Uterus (tissue), 4 donors: ENCODE data around the gene PHACTR2. TPM values are rescaled to one million over a fixed set of nuclear protein-coding genes. Genes with fewer than 3 reads are reported as not detected.

Source experiments
- DNase-seq, 2 donors: peaks; one replicate each; pipeline ENCODE4 v3.0.0-alpha.2; 2019 to 2020
- H3K27ac ChIP-seq, 2 donors: fragments of 200-600 bp; sonication (generic); 1 replicate in 1 of 2; 2 replicates in 1 of 2; pipeline ENCODE4 v1.5.1; 2016 to 2018
- H3K27me3 ChIP-seq, 2 donors: fragments of 200-600 bp; sonication (generic); one replicate each; pipeline ENCODE4 v1.5.1; 2018 to 2019; ENCODE audit warnings: control low read depth in 1 of 2
- H3K36me3 ChIP-seq, 2 donors: fragments of 200-600 bp; sonication (generic); one replicate each; pipeline ENCODE4 v1.5.1; 2019; ENCODE audit warnings: control low read depth in 1 of 2
- H3K4me1 ChIP-seq, 2 donors: fragments of 200-600 bp; sonication (generic); one replicate each; pipeline ENCODE4 v1.5.1; 2018 to 2019; ENCODE audit warnings: control low read depth in 1 of 2
- H3K4me3 ChIP-seq, 2 donors: fragments of 200-600 bp; sonication (generic); 1 replicate in 1 of 2; 2 replicates in 1 of 2; pipeline ENCODE4 v1.5.1; 2018 to 2019; ENCODE audit warnings: mild to moderate bottlenecking in 1 of 2
- H3K9me3 ChIP-seq, 2 donors: fragments of 200-600 bp; sonication (generic); one replicate each; pipeline ENCODE4 v1.5.1; 2019; ENCODE audit warnings: control low read depth in 1 of 2
- CTCF ChIP-seq, 4 experiments: fragments of 200-600 bp in 2 of 4; fragments of 450-650 bp in 2 of 4; sonication (generic) in 2 of 4; IDR thresholded peaks; one replicate each; pipeline ENCODE4 v1.5.1; 2016 to 2019; ENCODE audit warnings: antibody characterized with exemption in 4 of 4, mild to moderate bottlenecking in 2 of 4, moderate library complexity in 1 of 4
- POLR2A ChIP-seq, 2 donors: fragments of 450-650 bp; IDR thresholded peaks; one replicate each; pipeline ENCODE4 v1.6.1; 2016; ENCODE audit warnings: antibody characterized with exemption in 2 of 2, mild to moderate bottlenecking in 1 of 2, moderate library complexity in 1 of 2
- intact Hi-C: fragments of 100-400 bp; cut with DNase I; formaldehyde crosslinking; loops from one replicate; pipeline ENCODE4 v1.15.1; 2023; ENCODE audit warnings: low total_unique reads
- total RNA-seq, 4 donors: library from RNA; depleted of rRNA in 3 of 4; stranded (reverse); fragments of >200 nt in 3 of 4; gene quantifications; one replicate each; pipeline versions ENCODE4 v1.1.0 to v1.2.4, GENCODE V29; 2014 to 2023
- donor health status: DM: yes; HTN: yes; CAD: no.

The PHACTR2 gene
- total RNA-seq, 4 donors from 2014 or later, result 78.2 to 145 (median 90.1) TPM

DNA sequence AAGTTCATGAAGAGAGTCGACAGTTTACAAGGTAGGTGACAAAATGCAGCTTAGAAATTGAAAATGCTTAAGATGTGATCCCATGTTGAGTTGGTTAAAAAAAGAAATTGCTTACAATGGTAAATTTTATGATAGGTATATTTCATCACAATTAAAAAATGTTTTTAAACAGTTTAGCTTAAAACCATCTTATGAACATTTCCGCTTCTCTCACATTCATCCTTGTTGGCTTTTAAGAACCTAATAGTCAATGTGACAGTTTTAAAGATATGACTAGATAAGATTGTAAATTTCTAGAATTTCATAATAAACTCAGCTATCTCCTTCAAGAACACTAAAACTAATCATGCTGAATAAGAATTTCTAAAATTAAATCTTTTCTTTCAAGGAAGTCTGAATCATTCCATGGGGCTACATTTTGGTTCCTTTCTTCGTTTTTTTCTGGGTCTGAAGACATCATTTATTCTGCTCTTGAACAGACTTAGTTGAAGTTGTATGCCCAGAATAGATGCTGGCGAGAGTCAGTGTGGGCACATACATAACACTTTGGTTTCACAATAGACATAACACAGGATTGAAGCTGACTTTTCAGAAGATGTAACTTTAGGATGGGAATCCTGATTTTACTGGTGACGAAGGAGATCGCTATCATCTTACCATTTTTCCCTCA lies 129.5 kb downstream of the PHACTR2 start:
- TF ChIP-seq CTCF (IDR thresholded peaks at IDR 0.05) (no peak), POLR2A (IDR thresholded peaks at IDR 0.05) (no peak)
- H3K9me3 ChIP-seq, result no peaks in the 10 kb centered on the region
- no peaks in the 10 kb centered on the region for H3K36me3 ChIP-seq
- H3K27ac ChIP-seq, result no peak overlapping the region
- DNase-seq, result no peak
- intact Hi-C loops, result no loop called here
- H3K4me1 ChIP-seq, result no peaks in the 10 kb centered on the region
- H3K27me3 ChIP-seq, result no peaks in the 10 kb centered on the region
- no peak overlapping the region for H3K4me3 ChIP-seq

- Histone ChIP-seq H3K36me3 (no peaks in the 10 kb centered on the region), H3K9me3 (no peaks in the 10 kb centered on the region), H3K27ac (no peak overlapping the region), H3K4me1 (no peaks in the 10 kb centered on the region), H3K4me3 (no peak overlapping the region), H3K27me3 (no peaks in the 10 kb centered on the region)
- intact Hi-C loops, result no loop called here
- DNase-seq, result no peak
- TF ChIP-seq CTCF (IDR thresholded peaks at IDR 0.05) (no peak), POLR2A (IDR thresholded peaks at IDR 0.05) (no peak)
Measured at GRCh38 chr6:143810745-143811144, 133.0 kb downstream of the PHACTR2 start.

DNA sequence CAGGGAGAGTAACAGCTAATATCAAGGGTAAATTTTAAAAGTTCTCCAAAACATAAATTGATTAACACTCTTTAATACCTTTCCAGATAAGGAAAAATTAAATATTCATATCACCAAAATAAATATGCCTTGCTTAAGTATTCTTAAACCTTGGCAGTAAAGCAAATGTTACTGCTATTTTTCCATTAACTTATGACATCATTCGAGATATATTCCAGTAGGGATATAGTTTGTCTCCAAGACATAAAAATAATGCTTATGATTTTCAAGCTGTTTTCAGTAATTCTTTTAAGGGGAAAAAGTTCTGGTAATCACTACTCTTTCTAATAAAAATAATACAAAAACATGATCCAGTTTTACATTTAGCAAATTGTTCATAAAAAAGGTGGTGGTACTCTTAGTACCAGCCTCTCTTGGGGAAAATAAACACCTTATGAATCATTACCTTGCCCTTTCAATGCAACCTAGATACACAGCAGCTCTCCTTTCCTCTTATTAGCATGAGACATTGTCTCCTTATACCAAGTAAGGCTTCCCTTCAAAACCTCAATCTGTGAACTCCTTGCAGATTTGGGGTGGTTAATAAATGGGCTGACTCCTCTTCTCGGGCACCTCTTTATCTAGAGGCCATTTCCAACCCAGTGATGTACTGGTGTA lies 133.9 kb downstream of the PHACTR2 start:
- Histone ChIP-seq H3K27me3 (no peaks in the 10 kb centered on the region), H3K36me3 (no peaks in the 10 kb centered on the region), H3K4me1 (no peaks in the 10 kb centered on the region), H3K9me3 (no peaks in the 10 kb centered on the region), H3K4me3 (no peak overlapping the region), H3K27ac (no peak overlapping the region)
- TF ChIP-seq POLR2A (IDR thresholded peaks at IDR 0.05), result no peak
- TF ChIP-seq CTCF (IDR thresholded peaks at IDR 0.05), result no peak
- DNase-seq, result no peak
- intact Hi-C loops, result no loop called here

GRCh38 chr6:143817621-143818020 lies 139.9 kb downstream of the PHACTR2 start:
- intact Hi-C loops, result no loop called here
- H3K27ac ChIP-seq, result no peak overlapping the region
- no peaks in the 10 kb centered on the region for H3K9me3 ChIP-seq
- DNase-seq, result no peak
- no peaks in the 10 kb centered on the region for H3K36me3 ChIP-seq
- no peaks in the 10 kb centered on the region for H3K27me3 ChIP-seq
- no peaks in the 10 kb centered on the region for H3K4me1 ChIP-seq
- no peak overlapping the region for H3K4me3 ChIP-seq
- TF ChIP-seq POLR2A (IDR thresholded peaks at IDR 0.05) (no peak), CTCF (IDR thresholded peaks at IDR 0.05) (no peak)

- intact Hi-C loops, result no loop called here
- DNase-seq, result no peak
Measured at GRCh38 chr6:143821359-143821758, 143.6 kb downstream of the PHACTR2 start.

More at GRCh38 chr6:143821359-143821758, 143.6 kb downstream of the PHACTR2 start:
- Histone ChIP-seq H3K27ac (no peak overlapping the region), H3K9me3 (no peaks in the 10 kb centered on the region), H3K4me3 (no peak overlapping the region), H3K4me1 (no peaks in the 10 kb centered on the region), H3K27me3 (no peaks in the 10 kb centered on the region), H3K36me3 (no peaks in the 10 kb centered on the region)
- TF ChIP-seq POLR2A (IDR thresholded peaks at IDR 0.05) (no peak), CTCF (IDR thresholded peaks at IDR 0.05) (no peak)
